GM23338 (cell line): ENCODE measurements around the gene OSBPL6. TPM values are rescaled to one million over a fixed set of nuclear protein-coding genes. Genes with fewer than 3 reads are reported as not detected.

ENCODE experiments used
- ATAC-seq: fragments of 200-7000 bp; cut with Tn5 transposase; 3 replicates; pipeline ENCODE4 v1.9.1; 2020
- DNase-seq: peaks from one replicate; pipeline ENCODE4 v3.0.0-alpha.2; 2015; ENCODE audit warnings: low spot score
- H2AFZ ChIP-seq: fragments of 200-600 bp; sonication (generic); 2 replicates; pipeline ENCODE4 v1.8.0; 2016; ENCODE audit warnings: antibody characterized with exemption, mild to moderate bottlenecking, moderate library complexity
- H3F3A ChIP-seq: fragments of 200-600 bp; sonication (generic); replicated peaks from 2 replicates; pipeline ENCODE4 v1.8.0; 2017; ENCODE audit warnings: antibody characterized with exemption, mixed run types, low read depth
- H3K27ac ChIP-seq: fragments of 200-600 bp; sonication (generic); 2 replicates; pipeline ENCODE4 v1.6.1; 2016; ENCODE audit warnings: low read depth
- H3K27me3 ChIP-seq: fragments of 200-600 bp; sonication (generic); 2 replicates; pipeline ENCODE4 v1.8.0; 2016; ENCODE audit warnings: mild to moderate bottlenecking, mixed run types, moderate library complexity; ENCODE audit not compliant: insufficient read depth
- H3K36me3 ChIP-seq: fragments of 200-600 bp; sonication (generic); 2 replicates; pipeline ENCODE4 v1.8.0; 2016; ENCODE audit warnings: mild to moderate bottlenecking; ENCODE audit not compliant: insufficient read depth
- H3K4me1 ChIP-seq: fragments of 200-600 bp; sonication (generic); 2 replicates; pipeline ENCODE4 v1.8.0; 2016; ENCODE audit warnings: mild to moderate bottlenecking, moderate library complexity; ENCODE audit not compliant: insufficient read depth
- H3K4me2 ChIP-seq: fragments of 200-600 bp; sonication (generic); 2 replicates; pipeline ENCODE4 v1.7.1; 2017; ENCODE audit warnings: mixed run types
- H3K4me3 ChIP-seq: fragments of 200-600 bp; sonication (generic); 2 replicates; pipeline ENCODE4 v1.6.1; 2016; ENCODE audit warnings: mixed run types
- H3K79me2 ChIP-seq: fragments of 200-600 bp; sonication (generic); replicated peaks from 2 replicates; pipeline ENCODE4 v1.8.0; 2017; ENCODE audit warnings: mild to moderate bottlenecking; ENCODE audit not compliant: insufficient read depth
- H3K9me2 ChIP-seq: fragments of 200-600 bp; sonication (generic); 2 replicates; pipeline ENCODE4 v1.8.0; 2017; ENCODE audit not compliant: insufficient read depth
- H4K20me1 ChIP-seq: fragments of 200-600 bp; sonication (generic); replicated peaks from 2 replicates; pipeline ENCODE4 v1.8.0; 2017; ENCODE audit warnings: mild to moderate bottlenecking; ENCODE audit not compliant: insufficient read depth
- H3K27ac Mint-ChIP-seq: 2 replicates; pipeline ENCODE4 v1.8.0; 2020; ENCODE audit warnings: inconsistent platforms, mild to moderate bottlenecking, moderate library complexity, mixed read lengths
- H3K27me3 Mint-ChIP-seq: 3 replicates; pipeline ENCODE4 v1.8.0; 2022; ENCODE audit warnings: low read depth, mild to moderate bottlenecking, moderate library complexity, mixed read lengths, inconsistent platforms; ENCODE audit not compliant: insufficient read depth, poor library complexity
- H3K36me3 Mint-ChIP-seq: 3 replicates; pipeline ENCODE4 v1.8.0; 2021; ENCODE audit warnings: low read depth, mild to moderate bottlenecking, inconsistent platforms, moderate library complexity, mixed read lengths
- H3K4me1 Mint-ChIP-seq: 3 replicates; pipeline ENCODE4 v1.8.0; 2020; ENCODE audit warnings: mild to moderate bottlenecking, inconsistent platforms, mixed read lengths
- H3K4me3 Mint-ChIP-seq: 3 replicates; pipeline ENCODE4 v1.8.0; 2021; ENCODE audit warnings: moderate library complexity, mild to moderate bottlenecking, inconsistent platforms, mixed read lengths
- H3K9me3 Mint-ChIP-seq: 3 replicates; pipeline ENCODE4 v1.8.0; 2020; ENCODE audit warnings: moderate library complexity, mild to moderate bottlenecking, inconsistent platforms, mixed read lengths
- CREB1 ChIP-seq: fragments of 250-450 bp; sonication (Bioruptor Pico); IDR thresholded peaks from 2 replicates; pipeline ENCODE4 v1.5.0; 2020; ENCODE audit warnings: low read depth, mild to moderate bottlenecking, moderate library complexity
- EZH2 ChIP-seq: fragments of 200-600 bp; sonication (generic); IDR thresholded peaks from one replicate; pipeline ENCODE4 v1.8.0; 2017; ENCODE audit warnings: antibody characterized with exemption, mild to moderate bottlenecking, low read depth; ENCODE audit not compliant: unreplicated experiment
- EZH2phosphoT487 ChIP-seq: fragments of 200-600 bp; sonication (generic); IDR thresholded peaks from one replicate; pipeline ENCODE4 v1.8.1; 2018; ENCODE audit warnings: antibody characterized with exemption; ENCODE audit not compliant: unreplicated experiment
- JUNB ChIP-seq: IDR thresholded peaks from one replicate; pipeline ENCODE4 v1.6.1; 2016; ENCODE audit warnings: antibody characterized with exemption; ENCODE audit not compliant: unreplicated experiment
- POLR2AphosphoS5 ChIP-seq: IDR thresholded peaks from 2 replicates; pipeline ENCODE4 v1.6.1; 2016; ENCODE audit warnings: antibody characterized with exemption, low read depth
- STAT1 ChIP-seq: IDR thresholded peaks from one replicate; pipeline ENCODE4 v1.6.1; 2016; ENCODE audit warnings: antibody characterized with exemption; ENCODE audit not compliant: unreplicated experiment
- ZNF114 ChIP-seq: fragments of 250-450 bp; sonication (Bioruptor Pico); IDR thresholded peaks from 2 replicates; pipeline ENCODE4 v1.5.0; 2020; ENCODE audit warnings: mild to moderate bottlenecking, moderate library complexity
- ZNF331 ChIP-seq: fragments of 250-450 bp; sonication (Bioruptor Pico); IDR thresholded peaks from 2 replicates; pipeline ENCODE4 v1.5.0; 2020; ENCODE audit warnings: low read depth, mild to moderate bottlenecking, moderate library complexity
- polyA plus RNA-seq: library from polyadenylated mRNA; unstranded; fragments of >200 nt; fragmentation: Nextera tagmentation; extraction: Ambion mirVana; gene quantifications from 2 replicates; pipeline ENCODE4 v1.2.1, GENCODE V29; 2016
- total RNA-seq: library from RNA; depleted of rRNA; stranded (reverse); fragments of >200 nt; shearing (Covaris generic); gene quantifications from 2 replicates; pipeline ENCODE4 v1.2.3, GENCODE V29; 2014
- TF ChIP-seq, protein P1 (sequence below): IDR thresholded peaks from 2 replicates; pipeline ENCODE4 v1.6.1; 2016; ENCODE audit warnings: antibody characterized with exemption
- TF ChIP-seq, protein P2 (sequence below): IDR thresholded peaks from one replicate; pipeline ENCODE4 v1.6.1; 2018; ENCODE audit warnings: antibody characterized with exemption; ENCODE audit not compliant: unreplicated experiment
- TF ChIP-seq, protein P3 (sequence below), 2 experiments: fragments of 200-600 bp in 1 of 2; sonication (generic) in 1 of 2; conservative IDR thresholded peaks; 2 replicates each; pipeline versions ENCODE4 v1.5.1 to v1.6.1; 2016 to 2017; ENCODE audit warnings: antibody characterized with exemption in 2 of 2, low read depth in 2 of 2, mild to moderate bottlenecking in 2 of 2, moderate library complexity in 1 of 2

OSBPL6 gene
- total and polyA plus RNA-seq, 2 experiments from 2014 or later = 6.0 to 8.5 TPM

DNA sequence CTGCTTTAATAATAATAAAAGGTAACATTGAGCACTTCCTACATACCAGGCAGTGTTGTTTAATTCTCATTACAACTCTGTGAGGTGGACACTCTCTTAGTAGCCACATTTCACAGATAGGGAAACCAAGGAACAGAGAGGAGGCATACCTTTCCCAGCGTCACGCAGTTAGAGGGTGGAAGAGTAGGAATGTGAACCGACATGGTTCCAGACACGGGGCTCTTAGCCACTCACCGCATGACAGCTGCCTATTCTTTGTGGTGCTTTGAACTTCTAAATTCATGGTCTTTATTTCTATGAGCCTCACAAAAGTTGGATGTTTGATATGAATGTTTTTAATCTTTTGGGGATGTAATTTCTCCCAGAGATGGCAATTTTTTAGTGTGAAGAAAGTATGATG, 76.0 kb downstream of the OSBPL6 start:
- TF ChIP-seq, protein P1, sequence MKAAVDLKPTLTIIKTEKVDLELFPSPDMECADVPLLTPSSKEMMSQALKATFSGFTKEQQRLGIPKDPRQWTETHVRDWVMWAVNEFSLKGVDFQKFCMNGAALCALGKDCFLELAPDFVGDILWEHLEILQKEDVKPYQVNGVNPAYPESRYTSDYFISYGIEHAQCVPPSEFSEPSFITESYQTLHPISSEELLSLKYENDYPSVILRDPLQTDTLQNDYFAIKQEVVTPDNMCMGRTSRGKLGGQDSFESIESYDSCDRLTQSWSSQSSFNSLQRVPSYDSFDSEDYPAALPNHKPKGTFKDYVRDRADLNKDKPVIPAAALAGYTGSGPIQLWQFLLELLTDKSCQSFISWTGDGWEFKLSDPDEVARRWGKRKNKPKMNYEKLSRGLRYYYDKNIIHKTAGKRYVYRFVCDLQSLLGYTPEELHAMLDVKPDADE = no peak
- no peak for TF ChIP-seq POLR2AphosphoS5
- TF ChIP-seq, protein P2, sequence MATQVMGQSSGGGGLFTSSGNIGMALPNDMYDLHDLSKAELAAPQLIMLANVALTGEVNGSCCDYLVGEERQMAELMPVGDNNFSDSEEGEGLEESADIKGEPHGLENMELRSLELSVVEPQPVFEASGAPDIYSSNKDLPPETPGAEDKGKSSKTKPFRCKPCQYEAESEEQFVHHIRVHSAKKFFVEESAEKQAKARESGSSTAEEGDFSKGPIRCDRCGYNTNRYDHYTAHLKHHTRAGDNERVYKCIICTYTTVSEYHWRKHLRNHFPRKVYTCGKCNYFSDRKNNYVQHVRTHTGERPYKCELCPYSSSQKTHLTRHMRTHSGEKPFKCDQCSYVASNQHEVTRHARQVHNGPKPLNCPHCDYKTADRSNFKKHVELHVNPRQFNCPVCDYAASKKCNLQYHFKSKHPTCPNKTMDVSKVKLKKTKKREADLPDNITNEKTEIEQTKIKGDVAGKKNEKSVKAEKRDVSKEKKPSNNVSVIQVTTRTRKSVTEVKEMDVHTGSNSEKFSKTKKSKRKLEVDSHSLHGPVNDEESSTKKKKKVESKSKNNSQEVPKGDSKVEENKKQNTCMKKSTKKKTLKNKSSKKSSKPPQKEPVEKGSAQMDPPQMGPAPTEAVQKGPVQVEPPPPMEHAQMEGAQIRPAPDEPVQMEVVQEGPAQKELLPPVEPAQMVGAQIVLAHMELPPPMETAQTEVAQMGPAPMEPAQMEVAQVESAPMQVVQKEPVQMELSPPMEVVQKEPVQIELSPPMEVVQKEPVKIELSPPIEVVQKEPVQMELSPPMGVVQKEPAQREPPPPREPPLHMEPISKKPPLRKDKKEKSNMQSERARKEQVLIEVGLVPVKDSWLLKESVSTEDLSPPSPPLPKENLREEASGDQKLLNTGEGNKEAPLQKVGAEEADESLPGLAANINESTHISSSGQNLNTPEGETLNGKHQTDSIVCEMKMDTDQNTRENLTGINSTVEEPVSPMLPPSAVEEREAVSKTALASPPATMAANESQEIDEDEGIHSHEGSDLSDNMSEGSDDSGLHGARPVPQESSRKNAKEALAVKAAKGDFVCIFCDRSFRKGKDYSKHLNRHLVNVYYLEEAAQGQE = no peak
- H3K27ac ChIP-seq = no peak overlapping the region
- no peak overlapping the region; the same call in 1 of the 2 replicates for H3K27ac Mint-ChIP-seq
- no peaks in the 10 kb centered on the region for H3K36me3 Mint-ChIP-seq
- no peaks in the 10 kb centered on the region for H3K9me2 ChIP-seq
- H3K4me1 ChIP-seq = peaks cover 46% of the 10 kb centered on the region
- H3K4me3 Mint-ChIP-seq = no peak overlapping the region
- H3K36me3 ChIP-seq = no peaks in the 10 kb centered on the region
- no peaks in the 10 kb centered on the region for H3K27me3 Mint-ChIP-seq
- H3K9me3 Mint-ChIP-seq = no peaks in the 10 kb centered on the region
- no peaks in the 10 kb centered on the region for H3K27me3 ChIP-seq
- no peak overlapping the region for H2AFZ ChIP-seq
- ATAC-seq (peak; percentile 54; the same call in 2 of the 3 replicates), DNase-seq (no peak)
- H3K4me1 Mint-ChIP-seq = peaks cover 35% of the 10 kb centered on the region
- H3K79me2 ChIP-seq = no peaks in the 10 kb centered on the region
- H3K4me2 ChIP-seq = no peak overlapping the region
- no peak overlapping the region for H3K4me3 ChIP-seq
- no peaks in the 10 kb centered on the region; the same call in 1 of the 2 replicates for H3F3A ChIP-seq
- no peaks in the 10 kb centered on the region for H4K20me1 ChIP-seq

DNA sequence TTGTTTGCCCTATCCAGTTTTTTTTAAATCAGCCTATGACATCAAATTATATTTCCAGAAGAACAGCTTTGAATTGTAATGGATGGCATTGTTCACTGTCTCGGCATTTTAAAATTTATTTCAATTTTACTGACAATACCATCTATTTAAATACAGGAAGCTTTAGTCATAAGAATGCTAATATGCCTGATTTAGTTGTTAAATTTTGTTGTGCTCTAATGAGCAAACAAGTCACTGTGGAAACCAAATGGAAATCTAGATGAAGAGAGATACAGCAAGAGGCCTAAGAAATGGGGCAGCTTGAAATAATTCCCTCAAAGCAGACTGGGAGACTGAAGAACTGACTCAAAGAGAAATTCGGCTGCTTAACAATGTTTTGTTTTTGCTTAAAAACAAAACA, 76.8 kb downstream of the OSBPL6 start:
- ATAC-seq = no peak
- Histone ChIP-seq H2AFZ (no peak overlapping the region), H3K9me2 (no peaks in the 10 kb centered on the region), H4K20me1 (no peaks in the 10 kb centered on the region), H3K79me2 (no peaks in the 10 kb centered on the region), H3K4me2 (peak overlapping the region; percentile 53), H3K36me3 (no peaks in the 10 kb centered on the region), H3K27ac (peak overlapping the region; percentile 29; the same call in 1 of the 2 replicates), H3F3A (no peaks in the 10 kb centered on the region), H3K4me3 (no peak overlapping the region), H3K27me3 (no peaks in the 10 kb centered on the region), H3K4me1 (peaks cover 53% of the 10 kb centered on the region)
- Mint-ChIP-seq H3K4me1 (peaks cover 38% of the 10 kb centered on the region), H3K36me3 (no peaks in the 10 kb centered on the region), H3K27ac (peak overlapping the region; percentile 56), H3K4me3 (no peak overlapping the region), H3K27me3 (no peaks in the 10 kb centered on the region), H3K9me3 (no peaks in the 10 kb centered on the region)
- no peak for DNase-seq
- TF ChIP-seq, protein P3, sequence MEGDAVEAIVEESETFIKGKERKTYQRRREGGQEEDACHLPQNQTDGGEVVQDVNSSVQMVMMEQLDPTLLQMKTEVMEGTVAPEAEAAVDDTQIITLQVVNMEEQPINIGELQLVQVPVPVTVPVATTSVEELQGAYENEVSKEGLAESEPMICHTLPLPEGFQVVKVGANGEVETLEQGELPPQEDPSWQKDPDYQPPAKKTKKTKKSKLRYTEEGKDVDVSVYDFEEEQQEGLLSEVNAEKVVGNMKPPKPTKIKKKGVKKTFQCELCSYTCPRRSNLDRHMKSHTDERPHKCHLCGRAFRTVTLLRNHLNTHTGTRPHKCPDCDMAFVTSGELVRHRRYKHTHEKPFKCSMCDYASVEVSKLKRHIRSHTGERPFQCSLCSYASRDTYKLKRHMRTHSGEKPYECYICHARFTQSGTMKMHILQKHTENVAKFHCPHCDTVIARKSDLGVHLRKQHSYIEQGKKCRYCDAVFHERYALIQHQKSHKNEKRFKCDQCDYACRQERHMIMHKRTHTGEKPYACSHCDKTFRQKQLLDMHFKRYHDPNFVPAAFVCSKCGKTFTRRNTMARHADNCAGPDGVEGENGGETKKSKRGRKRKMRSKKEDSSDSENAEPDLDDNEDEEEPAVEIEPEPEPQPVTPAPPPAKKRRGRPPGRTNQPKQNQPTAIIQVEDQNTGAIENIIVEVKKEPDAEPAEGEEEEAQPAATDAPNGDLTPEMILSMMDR (conservative IDR thresholded peaks at IDR 0.05; ENCODE audit: low read depth in 2 of 2) = no peak
- TF ChIP-seq ZNF331 (CRISPR knock-in tag) (no peak), EZH2phosphoT487 (no peak), EZH2 (no peak), JUNB (no peak), CREB1 (CRISPR knock-in tag) (no peak), ZNF114 (CRISPR knock-in tag) (no peak), STAT1 (no peak)
- TF ChIP-seq, protein P2 = no peak
- TF ChIP-seq, protein P1 = no peak
